H9 (cell line): ENCODE measurements around the gene ERVK3-1. TPM values are rescaled to one million over a fixed set of nuclear protein-coding genes. Genes with fewer than 3 reads are reported as not detected.

ENCODE experiments used
- DNase-seq: peaks from one replicate; pipeline ENCODE4 v3.0.0-alpha.2; 2017
- H2AFZ ChIP-seq: one replicate; pipeline ENCODE4 v1.6.1; 2013; ENCODE audit warnings: mild to moderate bottlenecking, low read length, control low read depth, moderate library complexity
- H2AK5ac ChIP-seq: 2 replicates; pipeline ENCODE4 v1.6.1; 2013; ENCODE audit warnings: low read length, control low read depth, mixed read lengths; ENCODE audit not compliant: insufficient read length
- H2BK120ac ChIP-seq: one replicate; pipeline ENCODE4 v1.6.1; 2013; ENCODE audit warnings: low read depth, mild to moderate bottlenecking, low read length, control low read depth, inconsistent platforms; ENCODE audit not compliant: poor library complexity, severe bottlenecking
- H2BK12ac ChIP-seq: 2 replicates; pipeline ENCODE4 v1.6.1; 2013; ENCODE audit warnings: low read length, control low read depth, mixed read lengths, low read depth; ENCODE audit not compliant: insufficient read length
- H2BK15ac ChIP-seq: 2 replicates; pipeline ENCODE4 v1.6.1; 2013; ENCODE audit warnings: low read depth, low read length, control low read depth
- H2BK20ac ChIP-seq: one replicate; pipeline ENCODE4 v1.6.1; 2013; ENCODE audit warnings: low read depth, mild to moderate bottlenecking, low read length, control low read depth, inconsistent platforms; ENCODE audit not compliant: poor library complexity, severe bottlenecking
- H2BK5ac ChIP-seq: 2 replicates; pipeline ENCODE4 v1.6.1; 2013; ENCODE audit warnings: low read length, control low read depth, mixed read lengths; ENCODE audit not compliant: insufficient read length
- H3K14ac ChIP-seq: 2 replicates; pipeline ENCODE4 v1.6.1; 2013; ENCODE audit warnings: low read length, control low read depth; ENCODE audit not compliant: insufficient read depth
- H3K18ac ChIP-seq: 2 replicates; pipeline ENCODE4 v1.6.1; 2013; ENCODE audit warnings: low read depth, mild to moderate bottlenecking, mixed read lengths, low read length, control low read depth; ENCODE audit not compliant: insufficient read length
- H3K23ac ChIP-seq: 2 replicates; pipeline ENCODE4 v1.6.1; 2013; ENCODE audit warnings: low read length, control low read depth, mixed read lengths, low read depth; ENCODE audit not compliant: insufficient read length
- H3K23me2 ChIP-seq: 2 replicates; pipeline ENCODE4 v1.6.1; 2013; ENCODE audit warnings: low read depth, mild to moderate bottlenecking, mixed read lengths, low read length, control low read depth; ENCODE audit not compliant: insufficient read length, poor library complexity, severe bottlenecking
- H3K27ac ChIP-seq: 2 replicates; pipeline ENCODE4 v1.5.1; 2013; ENCODE audit warnings: low read length, control low read depth, mixed read lengths, low read depth; ENCODE audit not compliant: insufficient read length
- H3K27me3 ChIP-seq: 2 replicates; pipeline ENCODE4 v1.6.1; 2013; ENCODE audit warnings: low read length, control low read depth, inconsistent platforms; ENCODE audit not compliant: insufficient read depth
- H3K4ac ChIP-seq: 2 replicates; pipeline ENCODE4 v1.6.1; 2013; ENCODE audit warnings: low read depth, mild to moderate bottlenecking, control low read depth, inconsistent platforms, low read length, moderate library complexity
- H3K4me1 ChIP-seq: 2 replicates; pipeline ENCODE4 v1.6.1; 2013; ENCODE audit warnings: low read length, control low read depth, inconsistent platforms; ENCODE audit not compliant: insufficient read depth
- H3K4me2 ChIP-seq: 2 replicates; pipeline ENCODE4 v1.6.1; 2013; ENCODE audit warnings: low read length, control low read depth, mixed read lengths; ENCODE audit not compliant: insufficient read length, insufficient read depth
- H3K56ac ChIP-seq: 2 replicates; pipeline ENCODE4 v1.6.1; 2013; ENCODE audit warnings: low read depth, mild to moderate bottlenecking, mixed read lengths, low read length, control low read depth; ENCODE audit not compliant: insufficient read length
- H3K79me1 ChIP-seq: 2 replicates; pipeline ENCODE4 v1.6.1; 2013; ENCODE audit warnings: low read depth, mild to moderate bottlenecking, moderate library complexity, low read length, control low read depth, inconsistent platforms; ENCODE audit not compliant: insufficient read depth, poor library complexity, severe bottlenecking
- H3K79me2 ChIP-seq: 2 replicates; pipeline ENCODE4 v1.6.1; 2013; ENCODE audit warnings: low read length, control low read depth, inconsistent platforms; ENCODE audit not compliant: insufficient read depth
- H3K9ac ChIP-seq: 2 replicates; pipeline ENCODE4 v1.6.1; 2013; ENCODE audit warnings: low read length, control low read depth, mixed read lengths; ENCODE audit not compliant: insufficient read length; ENCODE audit errors: extremely low read depth
- H3K9me3 ChIP-seq: one replicate; pipeline ENCODE4 v1.6.1; 2013; ENCODE audit warnings: low read depth, low read length, inconsistent platforms; ENCODE audit not compliant: control insufficient read depth
- H3T11ph ChIP-seq: one replicate; pipeline ENCODE4 v1.6.1; 2013; ENCODE audit warnings: mild to moderate bottlenecking, low read length, control low read depth, inconsistent platforms
- H4K20me1 ChIP-seq: one replicate; pipeline ENCODE4 v1.6.1; 2013; ENCODE audit not compliant: control insufficient read depth, insufficient read length, insufficient read depth
- H4K5ac ChIP-seq: 2 replicates; pipeline ENCODE4 v1.6.1; 2013; ENCODE audit warnings: low read depth, mild to moderate bottlenecking, mixed read lengths, low read length, control low read depth; ENCODE audit not compliant: insufficient read length
- H4K8ac ChIP-seq: replicated peaks from 2 replicates; pipeline ENCODE4 v1.6.1; 2013; ENCODE audit warnings: low read length, control low read depth, mixed read lengths, low read depth; ENCODE audit not compliant: insufficient read length
- H4K91ac ChIP-seq: 2 replicates; pipeline ENCODE4 v1.6.1; 2013; ENCODE audit warnings: low read depth, mild to moderate bottlenecking, moderate library complexity, mixed read lengths, low read length, control low read depth; ENCODE audit not compliant: insufficient read length
- H3K27ac Mint-ChIP-seq, 3 experiments: 2 replicates in 2 of 3; 3 replicates in 1 of 3; pipeline ENCODE4 v1.8.0; 2020 to 2021; ENCODE audit warnings: mixed read lengths in 3 of 3, mild to moderate bottlenecking in 1 of 3, moderate library complexity in 1 of 3
- H3K27me3 Mint-ChIP-seq: 2 replicates; pipeline ENCODE4 v1.8.0; 2021; ENCODE audit warnings: low read depth, mild to moderate bottlenecking, moderate library complexity, mixed read lengths
- H3K36me3 Mint-ChIP-seq, 3 experiments: 2 replicates in 2 of 3; 3 replicates in 1 of 3; pipeline ENCODE4 v1.8.0; 2020 to 2021; ENCODE audit warnings: low read depth in 3 of 3, mixed read lengths in 3 of 3; ENCODE audit not compliant: insufficient read depth in 1 of 3
- H3K4me1 Mint-ChIP-seq, 2 experiments: 2 replicates each; pipeline ENCODE4 v1.8.0; 2020; ENCODE audit warnings: mixed read lengths in 2 of 2
- H3K4me3 Mint-ChIP-seq, 2 experiments: 2 replicates in 1 of 2; 3 replicates in 1 of 2; pipeline ENCODE4 v1.8.0; 2020 to 2021; ENCODE audit warnings: mild to moderate bottlenecking in 2 of 2, mixed read lengths in 2 of 2, moderate library complexity in 1 of 2
- H3K9me3 Mint-ChIP-seq, 2 experiments: 2 replicates in 1 of 2; 3 replicates in 1 of 2; pipeline ENCODE4 v1.8.0; 2020; ENCODE audit warnings: mild to moderate bottlenecking in 2 of 2, mixed read lengths in 2 of 2, moderate library complexity in 1 of 2
- WGBS: extraction: QIAGEN DNeasy Blood & Tissue Kit; methylation state at CpG from one replicate; pipeline ENCODE4 v1.1.7; 2013; ENCODE audit warnings: missing lambda C conversion rate, low lambda C conversion rate, mixed read lengths; ENCODE audit not compliant: insufficient read length; ENCODE audit errors: extremely low coverage; 5-methylcytosine and 5-hydroxymethylcytosine counted together
- total RNA-seq: library from RNA; stranded (reverse); gene quantifications from 2 replicates; pipeline ENCODE4 v1.2.1, GENCODE V29; 2021
- TF ChIP-seq, protein P1 (sequence below): fragments of 200-600 bp; sonication (generic); conservative IDR thresholded peaks from 3 replicates; pipeline ENCODE4 v1.8.0; 2021; ENCODE audit warnings: antibody characterized with exemption, mild to moderate bottlenecking

ERVK3-1 gene
- total RNA-seq, 1 experiment from 2014 or later = 43.7 TPM

DNA sequence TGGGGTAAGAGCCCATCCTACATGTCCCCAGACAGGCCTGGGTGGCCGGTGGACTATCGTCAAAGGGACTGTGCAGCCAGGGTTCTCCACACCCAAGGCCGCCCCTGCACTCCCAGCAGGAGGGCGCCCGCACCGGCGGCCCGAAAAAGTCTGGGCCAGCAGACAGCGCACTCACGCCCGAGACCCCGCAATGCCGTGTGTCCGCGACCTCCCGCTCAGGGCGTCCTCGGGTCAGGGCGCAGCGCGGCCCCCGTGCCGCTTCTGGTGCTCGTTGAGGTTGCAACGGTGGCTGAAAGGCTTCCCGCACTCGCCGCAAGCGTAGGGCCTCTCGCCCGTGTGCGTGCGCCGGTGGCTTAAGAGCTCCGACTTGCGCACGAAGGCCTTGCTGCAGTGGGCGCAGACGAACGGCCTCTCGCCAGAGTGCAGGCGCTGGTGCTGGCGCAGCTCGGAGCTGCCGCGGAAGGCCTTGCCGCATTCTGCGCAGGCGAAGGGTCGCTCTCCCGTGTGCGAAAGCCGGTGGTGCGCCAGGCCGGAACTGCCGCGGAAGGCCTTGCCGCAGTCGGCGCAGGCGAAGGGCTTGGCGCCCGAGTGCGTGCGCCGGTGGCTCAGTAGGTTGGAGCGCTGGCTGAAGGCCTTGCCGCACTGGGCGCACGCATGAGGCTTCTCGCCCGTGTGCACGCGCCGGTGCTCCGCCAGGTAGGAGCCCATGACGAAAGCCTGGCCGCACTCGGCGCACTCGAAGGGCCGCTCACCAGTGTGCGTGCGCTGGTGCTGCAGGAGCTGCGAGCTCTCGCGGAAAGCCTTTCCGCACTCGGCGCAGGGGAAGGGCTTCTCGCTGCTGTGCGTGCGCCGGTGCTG lies 51.0 kb downstream of the ERVK3-1 start:
- no peak overlapping the region for H3K4me2 ChIP-seq

More for the DNA sequence above, 51.0 kb downstream of the ERVK3-1 start:
- Histone ChIP-seq H3K9ac (no peak overlapping the region), H3K23ac (no peak overlapping the region), H2BK120ac (no peak overlapping the region), H2BK12ac (no peak overlapping the region), H2BK20ac (no peak overlapping the region), H3K14ac (no peak overlapping the region), H2BK5ac (no peak overlapping the region), H2AFZ (no peak overlapping the region), H3K27ac (no peak overlapping the region), H3T11ph (no peak overlapping the region), H4K5ac (no peak overlapping the region), H2AK5ac (no peak overlapping the region), H3K18ac (no peak overlapping the region), H3K23me2 (peaks cover 2% of the 10 kb centered on the region), H3K4me1 (no peaks in the 10 kb centered on the region), H3K79me2 (no peaks in the 10 kb centered on the region), H3K79me1 (no peaks in the 10 kb centered on the region), H3K56ac (no peak overlapping the region), H4K20me1 (no peaks in the 10 kb centered on the region), H2BK15ac (no peak overlapping the region), H4K8ac (no peak overlapping the region), H3K4ac (no peak overlapping the region), H3K9me3 (no peaks in the 10 kb centered on the region), H3K27me3 (no peaks in the 10 kb centered on the region), H4K91ac (no peak overlapping the region)
- no peak overlapping the region for H3K27ac Mint-ChIP-seq
- peaks cover 0 to 2% (median 0%) of the 10 kb centered on the region in 3 experiments; a peak in 2 of 7 replicates for H3K36me3 Mint-ChIP-seq
- TF ChIP-seq, protein P1, sequence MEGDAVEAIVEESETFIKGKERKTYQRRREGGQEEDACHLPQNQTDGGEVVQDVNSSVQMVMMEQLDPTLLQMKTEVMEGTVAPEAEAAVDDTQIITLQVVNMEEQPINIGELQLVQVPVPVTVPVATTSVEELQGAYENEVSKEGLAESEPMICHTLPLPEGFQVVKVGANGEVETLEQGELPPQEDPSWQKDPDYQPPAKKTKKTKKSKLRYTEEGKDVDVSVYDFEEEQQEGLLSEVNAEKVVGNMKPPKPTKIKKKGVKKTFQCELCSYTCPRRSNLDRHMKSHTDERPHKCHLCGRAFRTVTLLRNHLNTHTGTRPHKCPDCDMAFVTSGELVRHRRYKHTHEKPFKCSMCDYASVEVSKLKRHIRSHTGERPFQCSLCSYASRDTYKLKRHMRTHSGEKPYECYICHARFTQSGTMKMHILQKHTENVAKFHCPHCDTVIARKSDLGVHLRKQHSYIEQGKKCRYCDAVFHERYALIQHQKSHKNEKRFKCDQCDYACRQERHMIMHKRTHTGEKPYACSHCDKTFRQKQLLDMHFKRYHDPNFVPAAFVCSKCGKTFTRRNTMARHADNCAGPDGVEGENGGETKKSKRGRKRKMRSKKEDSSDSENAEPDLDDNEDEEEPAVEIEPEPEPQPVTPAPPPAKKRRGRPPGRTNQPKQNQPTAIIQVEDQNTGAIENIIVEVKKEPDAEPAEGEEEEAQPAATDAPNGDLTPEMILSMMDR = no peak
- no peaks in the 10 kb centered on the region for H3K9me3 Mint-ChIP-seq
- WGBS = no CpG with 5 or more reads among the region's 94 CpGs
- peaks cover 0 to 5% of the 10 kb centered on the region in 2 experiments; a peak in 2 of 4 replicates for H3K4me1 Mint-ChIP-seq
- no peak overlapping the region for H3K4me3 Mint-ChIP-seq
- H3K27me3 Mint-ChIP-seq = no peaks in the 10 kb centered on the region
- no peak for DNase-seq
